ENCODE results near the gene METTL15. TPM values are rescaled to one million over a fixed set of nuclear protein-coding genes. Genes with fewer than 3 reads are reported as not detected.

The METTL15 gene
- polyA plus RNA-seq, 1 donor (not counting 4 experiments of a cell fraction or from before 2014, with no cell fraction given): 10.0 TPM

DNA sequence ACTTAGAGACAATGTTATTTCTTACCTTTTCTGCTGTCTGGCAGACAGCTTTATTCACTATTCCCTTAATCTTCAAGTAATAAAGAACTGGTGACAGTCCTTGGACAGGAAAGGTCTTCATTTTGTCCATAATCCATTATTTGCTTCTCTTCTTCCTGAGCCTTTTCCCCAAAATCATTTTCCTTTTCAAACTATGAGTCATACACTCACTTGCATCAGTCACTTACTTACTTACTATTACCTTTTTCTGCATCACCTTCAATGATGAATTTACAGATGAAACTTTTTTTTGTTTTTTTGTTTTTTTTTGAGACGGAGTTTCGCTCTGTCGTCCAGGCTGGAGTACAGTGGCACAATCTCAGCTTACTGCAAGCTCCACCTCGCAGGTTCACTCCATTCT is 9.5 kb downstream of the METTL15 start:
- Histone ChIP-seq H3K9ac (ENCODE audit: control insufficient read depth, extremely low read depth, insufficient read depth, low read length) (no peak overlapping the region), H3K27ac (ENCODE audit: control insufficient read depth, insufficient read depth, low read length) (peak overlapping the region; percentile 64), H3K4me1 (ENCODE audit: control insufficient read depth, extremely low read depth, insufficient read depth, low read length) (peaks cover 5% of the 10 kb centered on the region), H3K9me1 (ENCODE audit: control insufficient read depth, extremely low read depth, insufficient read depth, low read length) (no peaks in the 10 kb centered on the region), H3K4me3 (ENCODE audit: control insufficient read depth in 2 of 3, extremely low read depth in 1 of 3, insufficient read depth in 2 of 3, low read depth in 1 of 3, low read length in 3 of 3) (no peak overlapping the region), H2AFZ (ENCODE audit: control insufficient read depth, low read length) (no peak overlapping the region), H3K4me2 (ENCODE audit: control insufficient read depth, extremely low read depth, insufficient read depth, low read depth, low read length) (no peak overlapping the region), H4K20me1 (ENCODE audit: control insufficient read depth, extremely low read depth, insufficient read depth, low read length) (no peaks in the 10 kb centered on the region), H3K79me2 (ENCODE audit: control insufficient read depth, insufficient read depth, low read length) (peaks cover 13% of the 10 kb centered on the region), H3K36me3 (ENCODE audit: control insufficient read depth in 2 of 2, extremely low read depth in 1 of 2, insufficient read depth in 2 of 2, low read length in 2 of 2) (peaks cover 0 to 2% of the 10 kb centered on the region in 2 experiments), H3K9me3 (ENCODE audit: control insufficient read depth, low read depth, low read length) (no peaks in the 10 kb centered on the region), H3K27me3 (ENCODE audit: control insufficient read depth, extremely low read depth, insufficient read depth, low read length) (no peaks in the 10 kb centered on the region)
- dilution Hi-C loops (cut with MboI; ENCODE audit: extremely low pct_ligation_motif_present, low sequenced_read_pairs): no loop called here
- DNase-seq (ENCODE audit: low read depth, low spot score) (no peak), FAIRE-seq (no peak)
- no peak for TF ChIP-seq EZH2 (IDR thresholded peaks at IDR 0.05; ENCODE audit: low read length)
- TF ChIP-seq, protein P1, sequence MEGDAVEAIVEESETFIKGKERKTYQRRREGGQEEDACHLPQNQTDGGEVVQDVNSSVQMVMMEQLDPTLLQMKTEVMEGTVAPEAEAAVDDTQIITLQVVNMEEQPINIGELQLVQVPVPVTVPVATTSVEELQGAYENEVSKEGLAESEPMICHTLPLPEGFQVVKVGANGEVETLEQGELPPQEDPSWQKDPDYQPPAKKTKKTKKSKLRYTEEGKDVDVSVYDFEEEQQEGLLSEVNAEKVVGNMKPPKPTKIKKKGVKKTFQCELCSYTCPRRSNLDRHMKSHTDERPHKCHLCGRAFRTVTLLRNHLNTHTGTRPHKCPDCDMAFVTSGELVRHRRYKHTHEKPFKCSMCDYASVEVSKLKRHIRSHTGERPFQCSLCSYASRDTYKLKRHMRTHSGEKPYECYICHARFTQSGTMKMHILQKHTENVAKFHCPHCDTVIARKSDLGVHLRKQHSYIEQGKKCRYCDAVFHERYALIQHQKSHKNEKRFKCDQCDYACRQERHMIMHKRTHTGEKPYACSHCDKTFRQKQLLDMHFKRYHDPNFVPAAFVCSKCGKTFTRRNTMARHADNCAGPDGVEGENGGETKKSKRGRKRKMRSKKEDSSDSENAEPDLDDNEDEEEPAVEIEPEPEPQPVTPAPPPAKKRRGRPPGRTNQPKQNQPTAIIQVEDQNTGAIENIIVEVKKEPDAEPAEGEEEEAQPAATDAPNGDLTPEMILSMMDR (optimal IDR thresholded peaks at IDR 0.05 in 1 of 3, IDR thresholded peaks at IDR 0.05 in 1 of 3, conservative IDR thresholded peaks at IDR 0.05 in 1 of 3; ENCODE audit: extremely low read depth in 1 of 3, insufficient read depth in 2 of 3, low read length in 3 of 3): no peak

GRCh38 chr11:28123151-28123581 is 15.0 kb downstream of the METTL15 start:
- no peak for DNase-seq (ENCODE audit: low read depth, low spot score)
- Histone ChIP-seq H3K79me2 (ENCODE audit: control insufficient read depth, insufficient read depth, low read length) (peaks cover 6% of the 10 kb centered on the region), H3K9me1 (ENCODE audit: control insufficient read depth, extremely low read depth, insufficient read depth, low read length) (no peaks in the 10 kb centered on the region), H4K20me1 (ENCODE audit: control insufficient read depth, extremely low read depth, insufficient read depth, low read length) (no peaks in the 10 kb centered on the region), H3K9me3 (ENCODE audit: control insufficient read depth, low read depth, low read length) (no peaks in the 10 kb centered on the region), H3K4me3 (ENCODE audit: control insufficient read depth in 2 of 3, extremely low read depth in 1 of 3, insufficient read depth in 2 of 3, low read depth in 1 of 3, low read length in 3 of 3) (no peak overlapping the region), H3K4me1 (ENCODE audit: control insufficient read depth, extremely low read depth, insufficient read depth, low read length) (no peaks in the 10 kb centered on the region), H3K9ac (ENCODE audit: control insufficient read depth, extremely low read depth, insufficient read depth, low read length) (no peak overlapping the region), H3K27ac (ENCODE audit: control insufficient read depth, insufficient read depth, low read length) (no peak overlapping the region), H3K27me3 (ENCODE audit: control insufficient read depth, extremely low read depth, insufficient read depth, low read length) (no peaks in the 10 kb centered on the region), H3K36me3 (ENCODE audit: control insufficient read depth in 2 of 2, extremely low read depth in 1 of 2, insufficient read depth in 2 of 2, low read length in 2 of 2) (peaks cover 0 to 3% of the 10 kb centered on the region in 2 experiments), H2AFZ (ENCODE audit: control insufficient read depth, low read length) (no peak overlapping the region), H3K4me2 (ENCODE audit: control insufficient read depth, extremely low read depth, insufficient read depth, low read depth, low read length) (no peak overlapping the region)
- dilution Hi-C loops (cut with MboI; ENCODE audit: extremely low pct_ligation_motif_present, low sequenced_read_pairs): no loop called here
- no peak for TF ChIP-seq EZH2 (IDR thresholded peaks at IDR 0.05; ENCODE audit: low read length)
- TF ChIP-seq, protein P1 (optimal IDR thresholded peaks at IDR 0.05 in 1 of 3, IDR thresholded peaks at IDR 0.05 in 1 of 3, conservative IDR thresholded peaks at IDR 0.05 in 1 of 3; ENCODE audit: extremely low read depth in 1 of 3, insufficient read depth in 2 of 3, low read length in 3 of 3): no peak
- no peak for FAIRE-seq

Measured in keratinocyte (primary cell).